22Rv1 (cell line): ENCODE measurements around the gene WASL.

ENCODE experiments used
- H3K27ac ChIP-seq: fragments of 450-650 bp; 2 replicates; pipeline ENCODE4 v1.5.1; 2017
- ZFX ChIP-seq: fragments of 450-650 bp; IDR thresholded peaks from 2 replicates; pipeline ENCODE4 v1.6.1; 2017; ENCODE audit warnings: antibody characterized with exemption, borderline replicate concordance
- TF ChIP-seq, protein P1 (sequence below): fragments of 450-650 bp; IDR thresholded peaks from 2 replicates; pipeline ENCODE4 v1.5.1; 2017; ENCODE audit warnings: mild to moderate bottlenecking

Gene WASL

GRCh38 chr7:123789817-123790216, 41.0 kb upstream of the WASL start:
- H3K27ac ChIP-seq = no peak overlapping the region
- TF ChIP-seq, protein P1, sequence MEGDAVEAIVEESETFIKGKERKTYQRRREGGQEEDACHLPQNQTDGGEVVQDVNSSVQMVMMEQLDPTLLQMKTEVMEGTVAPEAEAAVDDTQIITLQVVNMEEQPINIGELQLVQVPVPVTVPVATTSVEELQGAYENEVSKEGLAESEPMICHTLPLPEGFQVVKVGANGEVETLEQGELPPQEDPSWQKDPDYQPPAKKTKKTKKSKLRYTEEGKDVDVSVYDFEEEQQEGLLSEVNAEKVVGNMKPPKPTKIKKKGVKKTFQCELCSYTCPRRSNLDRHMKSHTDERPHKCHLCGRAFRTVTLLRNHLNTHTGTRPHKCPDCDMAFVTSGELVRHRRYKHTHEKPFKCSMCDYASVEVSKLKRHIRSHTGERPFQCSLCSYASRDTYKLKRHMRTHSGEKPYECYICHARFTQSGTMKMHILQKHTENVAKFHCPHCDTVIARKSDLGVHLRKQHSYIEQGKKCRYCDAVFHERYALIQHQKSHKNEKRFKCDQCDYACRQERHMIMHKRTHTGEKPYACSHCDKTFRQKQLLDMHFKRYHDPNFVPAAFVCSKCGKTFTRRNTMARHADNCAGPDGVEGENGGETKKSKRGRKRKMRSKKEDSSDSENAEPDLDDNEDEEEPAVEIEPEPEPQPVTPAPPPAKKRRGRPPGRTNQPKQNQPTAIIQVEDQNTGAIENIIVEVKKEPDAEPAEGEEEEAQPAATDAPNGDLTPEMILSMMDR = no peak
- TF ChIP-seq ZFX = no peak

GRCh38 chr7:123789206-123789784, 40.5 kb upstream of the WASL start:
- H3K27ac ChIP-seq = no peak overlapping the region
- TF ChIP-seq ZFX = no peak
- TF ChIP-seq, protein P1 = no peak

GRCh38 chr7:123788584-123788983, 39.8 kb upstream of the WASL start:
- no peak for TF ChIP-seq ZFX
- TF ChIP-seq, protein P1 = no peak
- H3K27ac ChIP-seq = no peak overlapping the region

DNA sequence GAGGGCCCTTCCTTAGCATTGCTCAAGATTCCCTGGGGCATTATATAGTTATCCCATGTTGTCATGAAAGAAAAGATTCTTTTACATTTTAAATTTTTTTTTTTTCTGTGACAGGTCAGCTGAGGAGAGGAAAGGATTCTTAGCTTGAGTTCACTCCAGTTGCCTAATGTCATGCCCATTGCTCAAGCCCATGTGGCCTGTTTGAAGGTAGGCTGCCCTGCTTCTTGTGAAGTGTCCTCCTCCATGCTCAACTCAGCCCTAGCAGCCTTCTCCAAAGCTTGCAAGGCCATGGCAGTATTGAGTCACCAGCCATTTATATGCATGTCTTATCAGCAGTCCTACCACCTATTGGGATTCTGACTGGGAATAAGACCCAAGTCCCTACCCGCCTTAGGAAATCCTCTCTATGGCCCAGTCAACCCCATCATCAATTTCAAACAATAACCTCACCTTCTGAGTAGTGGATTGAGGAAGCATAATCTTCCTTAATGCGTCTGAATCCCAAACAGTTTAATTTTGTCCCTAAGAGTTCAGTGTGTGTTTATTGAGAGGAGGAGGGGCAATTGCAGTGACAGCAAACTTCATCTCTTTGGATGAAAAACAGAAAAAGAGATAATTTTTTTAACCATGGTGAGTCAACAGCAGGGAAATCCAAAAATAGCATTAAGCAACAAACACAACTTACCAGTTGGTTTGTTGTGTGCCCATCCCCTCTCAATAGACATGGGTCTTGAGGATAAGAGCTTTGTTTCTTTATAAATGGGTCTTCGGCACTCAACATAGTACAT, 38.6 kb upstream of the WASL start:
- TF ChIP-seq ZFX = no peak
- TF ChIP-seq, protein P1 = no peak
- H3K27ac ChIP-seq = no peak overlapping the region

DNA sequence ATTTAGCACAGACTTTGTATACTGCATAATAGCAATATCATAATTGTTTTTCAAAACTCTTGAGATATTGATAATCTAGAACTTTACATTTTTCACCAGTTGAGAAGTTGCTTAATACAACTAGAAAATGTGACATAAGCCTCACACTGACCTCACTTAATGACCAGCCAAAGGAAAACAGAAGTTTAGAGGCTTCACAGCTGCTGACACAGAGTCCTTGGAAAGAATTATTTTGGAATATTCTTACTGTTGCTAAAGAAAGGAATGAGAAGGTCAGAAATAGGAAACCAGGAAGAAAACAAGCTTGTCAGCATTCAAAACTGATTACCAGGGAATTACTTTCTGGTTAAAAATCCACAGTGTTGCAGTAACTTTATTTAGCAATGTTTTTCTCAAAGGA, 35.5 kb upstream of the WASL start:
- H3K27ac ChIP-seq = peak overlapping the region; percentile 70
- no peak for TF ChIP-seq ZFX
- TF ChIP-seq, protein P1 = no peak

- H3K27ac ChIP-seq = peak overlapping the region; percentile 70
- TF ChIP-seq ZFX = no peak
- TF ChIP-seq, protein P1 = no peak
Observed at GRCh38 chr7:123783820-123784219, 35.0 kb upstream of the WASL start.
